ENCODE data around the gene DFFA. TPM values are rescaled to one million over a fixed set of nuclear protein-coding genes. Genes with fewer than 3 reads are reported as not detected.
"Not testable (repeated sequence)": the region's sequence is repeated elsewhere in the genome, so short reads cannot be mapped to it uniquely, and the experiment has no call there.

Gene DFFA
- total RNA-seq, 1 experiment from 2014 or later = 86.5 TPM

GRCh38 chr1:10474613-10475507 is 2.5 kb upstream of the DFFA start, which contains the start of gene PEX14 (continued):
- TF ChIP-seq FOXK1 (CRISPR knock-in tag; IDR thresholded peaks at IDR 0.05) = peak; percentile 70
- peak; percentile 89 for TF ChIP-seq SP1 (CRISPR knock-in tag; conservative IDR thresholded peaks at IDR 0.05)
- TF ChIP-seq, protein P1, sequence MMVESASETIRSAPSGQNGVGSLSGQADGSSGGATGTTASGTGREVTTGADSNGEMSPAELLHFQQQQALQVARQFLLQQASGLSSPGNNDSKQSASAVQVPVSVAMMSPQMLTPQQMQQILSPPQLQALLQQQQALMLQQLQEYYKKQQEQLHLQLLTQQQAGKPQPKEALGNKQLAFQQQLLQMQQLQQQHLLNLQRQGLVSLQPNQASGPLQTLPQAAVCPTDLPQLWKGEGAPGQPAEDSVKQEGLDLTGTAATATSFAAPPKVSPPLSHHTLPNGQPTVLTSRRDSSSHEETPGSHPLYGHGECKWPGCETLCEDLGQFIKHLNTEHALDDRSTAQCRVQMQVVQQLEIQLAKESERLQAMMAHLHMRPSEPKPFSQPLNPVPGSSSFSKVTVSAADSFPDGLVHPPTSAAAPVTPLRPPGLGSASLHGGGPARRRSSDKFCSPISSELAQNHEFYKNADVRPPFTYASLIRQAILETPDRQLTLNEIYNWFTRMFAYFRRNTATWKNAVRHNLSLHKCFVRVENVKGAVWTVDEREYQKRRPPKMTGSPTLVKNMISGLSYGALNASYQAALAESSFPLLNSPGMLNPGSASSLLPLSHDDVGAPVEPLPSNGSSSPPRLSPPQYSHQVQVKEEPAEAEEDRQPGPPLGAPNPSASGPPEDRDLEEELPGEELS (CRISPR knock-in tag; IDR thresholded peaks at IDR 0.05) = 0 out of 2 replicates have a peak, but pooled peaks have one; percentile 64
- TF ChIP-seq, protein P2, sequence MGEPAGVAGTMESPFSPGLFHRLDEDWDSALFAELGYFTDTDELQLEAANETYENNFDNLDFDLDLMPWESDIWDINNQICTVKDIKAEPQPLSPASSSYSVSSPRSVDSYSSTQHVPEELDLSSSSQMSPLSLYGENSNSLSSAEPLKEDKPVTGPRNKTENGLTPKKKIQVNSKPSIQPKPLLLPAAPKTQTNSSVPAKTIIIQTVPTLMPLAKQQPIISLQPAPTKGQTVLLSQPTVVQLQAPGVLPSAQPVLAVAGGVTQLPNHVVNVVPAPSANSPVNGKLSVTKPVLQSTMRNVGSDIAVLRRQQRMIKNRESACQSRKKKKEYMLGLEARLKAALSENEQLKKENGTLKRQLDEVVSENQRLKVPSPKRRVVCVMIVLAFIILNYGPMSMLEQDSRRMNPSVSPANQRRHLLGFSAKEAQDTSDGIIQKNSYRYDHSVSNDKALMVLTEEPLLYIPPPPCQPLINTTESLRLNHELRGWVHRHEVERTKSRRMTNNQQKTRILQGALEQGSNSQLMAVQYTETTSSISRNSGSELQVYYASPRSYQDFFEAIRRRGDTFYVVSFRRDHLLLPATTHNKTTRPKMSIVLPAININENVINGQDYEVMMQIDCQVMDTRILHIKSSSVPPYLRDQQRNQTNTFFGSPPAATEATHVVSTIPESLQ (CRISPR knock-in tag; IDR thresholded peaks at IDR 0.05) = no peak
- TF ChIP-seq, protein P3, sequence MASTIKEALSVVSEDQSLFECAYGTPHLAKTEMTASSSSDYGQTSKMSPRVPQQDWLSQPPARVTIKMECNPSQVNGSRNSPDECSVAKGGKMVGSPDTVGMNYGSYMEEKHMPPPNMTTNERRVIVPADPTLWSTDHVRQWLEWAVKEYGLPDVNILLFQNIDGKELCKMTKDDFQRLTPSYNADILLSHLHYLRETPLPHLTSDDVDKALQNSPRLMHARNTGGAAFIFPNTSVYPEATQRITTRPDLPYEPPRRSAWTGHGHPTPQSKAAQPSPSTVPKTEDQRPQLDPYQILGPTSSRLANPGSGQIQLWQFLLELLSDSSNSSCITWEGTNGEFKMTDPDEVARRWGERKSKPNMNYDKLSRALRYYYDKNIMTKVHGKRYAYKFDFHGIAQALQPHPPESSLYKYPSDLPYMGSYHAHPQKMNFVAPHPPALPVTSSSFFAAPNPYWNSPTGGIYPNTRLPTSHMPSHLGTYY (CRISPR knock-in tag; IDR thresholded peaks at IDR 0.05) = no peak

GRCh38 chr1:10474309-10474612 is 1.9 kb upstream of the DFFA start:
- Mint-ChIP-seq H3K4me1 (peaks cover 24% of the 10 kb centered on the region), H3K27ac (peak overlapping the region; percentile 85), H3K4me3 (peak overlapping the region; percentile 98)
- H3K36me3 Mint-ChIP-seq; ATAC-seq; H3K27me3 Mint-ChIP-seq (ENCODE audit: low read depth); POLR2A ChIA-PET; CTCF ChIA-PET; DNase-seq (ENCODE audit: low spot score); H3K9me3 Mint-ChIP-seq: not testable (repeated sequence)

GRCh38 chr1:10473145-10473765 is 926 bp upstream of the DFFA start:
- TF ChIP-seq E2F4 (CRISPR knock-in tag; IDR thresholded peaks at IDR 0.05; ENCODE audit: borderline replicate concordance, low read depth) (no peak), NFE2L1 (CRISPR knock-in tag; IDR thresholded peaks at IDR 0.05) (no peak)
- DNase-seq (ENCODE audit: low spot score) (no peak), ATAC-seq (no peak)
- Mint-ChIP-seq H3K9me3 (no peaks in the 10 kb centered on the region), H3K4me1 (peaks cover 24% of the 10 kb centered on the region), H3K4me3 (peak overlapping the region; percentile 99), H3K27ac (no peak overlapping the region; the same call in 1 of the 2 replicates), H3K27me3 (ENCODE audit: low read depth) (no peaks in the 10 kb centered on the region), H3K36me3 (peaks cover 17% of the 10 kb centered on the region)
- ChIA-PET POLR2A (no interaction called here), CTCF (no interaction called here)

DNA sequence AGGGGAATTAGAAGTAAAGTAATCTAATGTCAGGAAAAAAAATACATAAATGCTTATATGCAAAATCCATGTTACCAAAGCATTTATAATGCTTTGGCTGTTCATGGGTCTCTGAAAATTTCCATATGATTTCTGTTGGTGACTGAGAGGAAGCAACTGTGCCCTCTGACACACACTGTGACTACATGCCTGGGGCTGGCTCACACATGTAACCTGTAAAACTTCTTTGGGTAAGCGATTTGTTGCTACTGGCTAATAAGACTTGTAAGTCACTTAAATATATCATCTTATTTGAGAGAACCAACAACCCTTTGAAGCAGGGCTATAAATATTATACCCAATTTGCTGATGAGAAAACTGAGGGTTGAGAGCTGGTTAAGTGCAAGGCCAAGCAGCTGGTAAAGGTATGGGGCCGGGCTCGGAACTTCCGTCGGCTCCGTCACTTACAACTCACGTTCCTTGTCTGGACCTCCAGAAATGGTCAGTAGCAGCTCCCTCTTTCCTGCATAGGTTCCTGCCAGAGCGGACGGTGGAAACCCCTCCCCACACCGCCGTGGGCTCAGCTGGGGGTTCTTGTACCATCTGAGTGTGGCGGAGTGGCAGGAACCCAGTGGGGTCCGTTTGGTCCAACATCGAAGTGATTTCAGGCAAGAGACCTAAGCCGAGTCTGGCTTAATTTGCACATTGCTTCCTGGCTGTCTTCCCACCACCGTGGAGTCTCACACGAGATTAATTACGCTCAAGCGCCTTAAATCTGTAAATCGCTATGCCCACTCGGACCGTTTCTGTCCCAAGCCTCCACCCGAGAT is 714 bp downstream of the DFFA start:
- Mint-ChIP-seq H3K36me3 (peaks cover 31% of the 10 kb centered on the region), H3K9me3 (no peaks in the 10 kb centered on the region), H3K27ac (peak overlapping the region; percentile 98), H3K4me3 (peak overlapping the region; percentile 99), H3K27me3 (ENCODE audit: low read depth) (no peaks in the 10 kb centered on the region), H3K4me1 (peaks cover 23% of the 10 kb centered on the region)
- no peak for ATAC-seq
- DNase-seq (ENCODE audit: low spot score) = peak; percentile 25
- POLR2A ChIA-PET = no interaction called here
- CTCF ChIA-PET = interaction anchor here (0.7 to 1.4 kb wide), 2 partner anchors 10 to 42 kb away, joined by 3 to 6 read pairs; partner anchors contain the start of gene CENPS
- TF ChIP-seq STAT6 (CRISPR knock-in tag; conservative IDR thresholded peaks at IDR 0.05; ENCODE audit: low read depth) = no peak
- TF ChIP-seq KAT7 (CRISPR knock-in tag; IDR thresholded peaks at IDR 0.05; ENCODE audit: borderline replicate concordance) = 0 out of 2 replicates have a peak, but pooled peaks have one; percentile 26
- TF ChIP-seq ZNF281 (CRISPR knock-in tag; IDR thresholded peaks at IDR 0.05) = no peak
- no peak for TF ChIP-seq ZNF219 (CRISPR knock-in tag; IDR thresholded peaks at IDR 0.05; ENCODE audit: borderline replicate concordance)
- no peak for TF ChIP-seq RELA (CRISPR knock-in tag; IDR thresholded peaks at IDR 0.05; ENCODE audit: borderline replicate concordance)
- TF ChIP-seq MXD4 (CRISPR knock-in tag; IDR thresholded peaks at IDR 0.05; ENCODE audit: borderline replicate concordance) = no peak

All from WTC11 (cell line).